Measurements from ENCODE around the gene GTPBP6. TPM values are rescaled to one million over a fixed set of nuclear protein-coding genes. Genes with fewer than 3 reads are reported as not detected.
"Not testable (repeated sequence)": the region's sequence is repeated elsewhere in the genome, so short reads cannot be mapped to it uniquely, and the experiment has no call there.

The GTPBP6 gene
- total RNA-seq, 1 donor from 2014 or later, result 51.9 TPM

DNA sequence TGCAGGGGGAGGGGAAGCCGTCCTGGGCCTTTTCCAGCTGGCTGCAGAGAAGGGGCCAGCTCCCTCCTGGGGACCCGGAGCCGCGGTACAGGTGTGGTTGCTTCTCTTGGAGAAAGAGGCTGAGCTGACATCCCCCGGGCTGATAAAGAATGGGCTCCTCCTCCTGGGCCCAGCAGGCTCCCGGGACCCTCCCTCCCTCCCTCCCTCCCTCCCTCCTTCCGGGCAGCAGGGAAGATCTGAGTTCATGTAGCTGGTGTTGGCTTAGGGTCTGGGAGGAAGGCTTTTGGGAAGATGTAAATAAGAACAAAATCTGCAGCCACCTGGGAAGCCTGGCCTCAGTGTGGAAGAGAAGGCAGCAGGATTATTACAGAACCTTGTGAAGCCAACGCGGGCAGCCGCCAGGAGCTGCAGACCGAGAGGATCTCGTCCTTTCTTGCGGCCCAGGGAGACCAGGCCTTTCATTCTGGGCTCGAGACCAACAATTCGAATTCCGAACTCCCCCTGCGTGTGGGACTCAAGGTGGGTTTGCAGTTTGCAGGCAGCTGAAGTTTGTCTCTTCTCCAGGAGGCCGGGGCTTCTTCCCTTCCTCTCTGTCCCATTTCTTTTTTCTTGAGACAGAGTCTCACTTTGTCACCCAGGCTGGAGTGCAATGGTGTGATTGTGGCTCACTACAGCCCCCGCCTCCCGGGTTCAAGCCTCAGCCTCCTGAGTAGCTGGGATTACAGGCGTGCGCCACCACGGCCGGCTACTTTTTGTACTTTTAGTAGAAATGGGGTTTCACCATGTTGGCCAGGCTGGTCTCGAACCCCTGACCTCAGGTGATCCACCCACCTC lies 37.2 kb downstream of the GTPBP6 start, which contains the start of gene PLCXD1:
TSS of gene PLCXD1 (plus strand) at position 216 of the 834 bp plus-strand sequence. CDS start 2,807 bp downstream, outside the sequence.
- intact Hi-C loops (cut with micrococcal nuclease), result no loop called here
- DNase-seq (peak; percentile 43), ATAC-seq (peak; percentile 14)

DNA sequence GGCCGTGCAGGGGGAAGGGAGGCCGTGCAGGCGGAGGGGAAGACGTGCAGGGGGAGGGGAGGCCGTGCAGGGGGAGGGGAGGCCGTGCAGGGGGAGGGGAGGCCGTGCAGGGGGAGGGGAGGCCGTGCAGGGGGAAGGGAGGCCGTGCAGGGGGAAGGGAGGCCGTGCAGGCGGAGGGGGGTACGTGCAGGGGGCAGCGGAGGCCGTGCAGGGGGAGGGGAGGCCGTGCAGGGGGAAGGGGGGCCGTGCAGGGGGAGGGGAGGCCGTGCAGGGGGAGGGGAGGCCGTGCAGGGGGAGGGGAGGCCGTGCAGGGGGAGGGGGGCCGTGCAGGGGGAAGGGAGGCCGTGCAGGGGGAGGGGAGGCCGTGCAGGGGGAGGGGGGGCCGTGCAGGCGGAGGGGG lies 37.9 kb downstream of the GTPBP6 start:
- intact Hi-C loops (cut with micrococcal nuclease); DNase-seq; ATAC-seq: not testable (repeated sequence)

DNA sequence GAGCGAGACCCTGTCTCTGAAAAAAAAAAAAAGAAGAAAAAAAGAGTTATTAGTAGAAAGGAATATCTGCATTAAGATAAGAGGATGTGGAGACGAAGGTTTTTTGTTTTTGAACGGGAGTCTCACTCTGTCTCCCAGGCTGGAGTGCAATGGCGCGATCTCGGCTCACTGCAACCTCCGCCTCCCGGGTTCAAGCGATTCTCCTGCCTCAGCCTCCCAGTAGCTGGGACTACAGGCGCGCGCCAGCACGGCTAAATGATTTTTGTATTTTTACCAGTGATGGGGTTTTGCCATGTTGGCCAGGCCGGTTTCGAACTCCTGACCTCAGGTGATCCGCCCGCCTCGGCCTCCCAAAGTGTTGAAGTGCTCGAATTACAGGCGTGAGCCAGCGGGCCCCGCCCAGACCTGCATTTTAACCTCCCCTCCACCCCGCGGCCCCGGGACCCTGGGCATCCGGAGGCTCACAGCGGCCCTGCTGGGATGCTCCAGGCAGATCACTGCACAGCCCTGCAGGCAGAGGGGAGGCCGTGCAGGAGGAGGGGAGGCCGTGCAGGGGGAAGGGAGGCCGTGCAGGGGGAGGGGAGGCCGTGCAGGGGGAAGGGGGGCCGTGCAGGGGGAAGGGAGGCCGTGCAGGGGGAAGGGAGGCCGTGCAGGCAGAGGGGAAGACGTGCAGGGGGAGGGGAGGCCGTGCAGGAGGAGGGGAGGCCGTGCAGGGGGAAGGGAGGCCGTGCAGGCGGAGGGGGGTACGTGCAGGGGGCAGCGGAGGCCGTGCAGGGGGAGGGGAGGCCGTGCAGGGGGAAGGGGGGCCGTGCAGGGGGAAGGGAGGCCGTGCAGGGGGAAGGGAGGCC lies 38.6 kb downstream of the GTPBP6 start:
- intact Hi-C loops (cut with micrococcal nuclease); ATAC-seq: not testable (repeated sequence)
- peak; percentile 22 for DNase-seq

DNA sequence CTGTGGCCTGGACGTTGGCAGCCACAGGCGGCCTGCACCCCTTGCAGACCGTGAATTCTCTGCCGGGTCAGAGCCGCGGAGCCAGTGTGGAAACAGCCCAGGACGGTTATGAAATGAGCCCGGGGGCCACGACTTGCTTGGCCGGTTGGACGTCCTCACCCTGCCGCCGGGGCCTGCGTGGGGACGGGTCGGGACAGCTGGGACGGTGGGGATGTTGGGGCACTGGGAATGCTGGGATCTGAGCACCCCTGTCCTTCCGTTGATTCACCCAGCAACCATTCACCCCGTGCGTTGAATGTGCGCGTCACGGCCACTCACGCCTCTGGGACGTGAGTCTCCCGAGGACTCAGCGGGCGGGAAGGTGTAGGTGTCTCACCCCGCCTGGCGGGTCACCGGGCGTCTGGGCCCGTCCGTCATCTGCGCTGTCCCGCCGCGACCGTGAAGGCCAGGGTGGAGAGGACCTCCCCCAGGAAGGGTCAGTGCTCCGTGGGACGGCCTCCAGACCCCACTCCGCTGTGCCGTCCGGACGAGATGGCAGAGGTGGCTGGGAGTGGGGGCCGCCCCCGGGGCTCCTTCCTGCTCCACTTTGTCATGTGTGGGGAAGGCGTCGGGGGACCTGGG lies 41.9 kb downstream of the GTPBP6 start:
- ATAC-seq (peak; percentile 46), DNase-seq (peak; percentile 43)
- intact Hi-C loops (cut with micrococcal nuclease), result no loop called here

DNA sequence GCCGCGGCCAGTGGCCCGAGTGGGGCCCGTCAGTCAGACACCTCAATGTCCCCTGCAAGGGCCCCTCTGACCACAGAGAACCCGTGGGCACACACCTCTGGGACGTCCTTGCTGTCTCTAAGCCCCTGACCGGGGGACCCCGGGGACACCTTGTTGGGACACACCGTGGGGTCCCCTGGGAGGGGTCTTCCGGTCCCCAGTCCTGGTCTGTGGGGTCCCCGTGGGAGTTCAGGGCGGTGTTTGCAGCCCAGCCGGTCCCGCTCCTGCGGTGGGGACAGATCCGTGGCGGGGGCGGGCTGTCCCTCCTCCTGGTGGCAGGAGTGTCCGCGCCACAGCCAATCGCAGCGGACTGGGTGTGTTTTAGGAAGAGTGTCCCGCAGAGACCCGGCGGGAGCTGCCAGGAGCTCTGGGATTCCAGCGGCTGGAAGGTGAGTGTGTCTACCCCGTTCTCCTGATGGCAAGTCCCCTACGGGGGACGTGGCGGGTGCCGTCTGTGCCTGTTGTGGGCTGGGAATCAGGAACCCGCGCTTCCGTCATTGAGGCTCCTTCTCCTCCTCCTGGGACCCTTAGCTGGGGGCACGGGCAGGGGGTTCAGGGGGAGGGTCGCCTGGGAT lies 42.5 kb downstream of the GTPBP6 start:
- peak; percentile 91 for DNase-seq
- intact Hi-C loops (cut with micrococcal nuclease), result no loop called here
- ATAC-seq, result peak; percentile 99

DNA sequence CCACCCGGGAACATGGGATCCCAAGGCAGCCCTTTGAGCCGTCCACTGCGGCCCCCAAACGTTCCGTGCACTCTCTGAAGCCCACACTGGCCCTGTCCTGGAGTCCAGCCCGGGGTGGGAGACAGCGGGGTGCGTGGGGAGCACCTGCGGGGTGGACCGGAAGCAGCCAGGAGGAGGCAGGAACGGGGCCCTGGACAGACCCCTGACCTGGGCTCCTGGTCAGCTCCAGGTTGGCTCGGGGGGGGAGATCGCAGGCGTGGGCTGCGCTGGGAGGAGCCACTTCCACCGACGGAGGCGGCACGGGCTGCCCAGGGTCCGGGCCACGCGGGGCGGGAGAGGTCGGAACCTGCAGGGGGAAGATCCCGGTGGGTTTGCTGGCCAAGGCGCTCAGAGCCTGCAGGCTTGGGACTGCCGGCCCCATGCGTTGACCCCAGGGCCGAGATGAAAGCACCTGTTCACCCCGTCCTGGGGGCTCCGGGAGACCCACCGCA lies 43.1 kb downstream of the GTPBP6 start:
- DNase-seq (peak; percentile 32), ATAC-seq (peak; percentile 22)
- intact Hi-C loops (cut with micrococcal nuclease), result no loop called here

DNA sequence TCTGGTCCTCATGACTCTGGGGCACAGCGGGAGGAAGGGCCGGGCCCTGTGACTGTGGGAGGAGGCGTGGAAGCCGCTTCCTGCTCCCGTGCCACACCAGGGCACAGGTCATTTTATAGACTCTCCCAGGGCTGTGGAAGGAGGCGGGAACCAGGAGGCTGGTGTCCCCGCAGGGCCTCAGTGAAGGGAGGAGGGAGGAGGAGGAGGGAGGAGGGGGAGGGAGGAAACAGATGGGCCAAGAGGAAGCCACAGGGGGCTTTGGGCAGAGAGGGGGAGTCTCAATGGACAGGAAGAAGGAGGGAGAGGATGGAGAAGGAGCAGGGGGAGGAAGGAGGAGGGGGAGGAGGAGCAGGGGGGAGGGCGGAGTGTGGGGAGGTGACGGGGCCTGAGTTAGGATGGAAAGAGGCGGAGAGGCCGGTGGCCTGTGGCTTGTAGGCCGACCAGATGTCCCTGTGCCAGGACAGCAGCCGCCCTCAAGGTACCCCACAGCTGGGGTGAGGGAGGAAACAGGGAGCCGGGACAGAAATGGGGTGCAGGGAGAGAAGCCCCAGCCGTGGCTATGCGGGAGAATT lies 43.6 kb downstream of the GTPBP6 start:
- DNase-seq, result peak; percentile 46
- ATAC-seq, result peak; percentile 26
- intact Hi-C loops (cut with micrococcal nuclease), result no loop called here

DNA sequence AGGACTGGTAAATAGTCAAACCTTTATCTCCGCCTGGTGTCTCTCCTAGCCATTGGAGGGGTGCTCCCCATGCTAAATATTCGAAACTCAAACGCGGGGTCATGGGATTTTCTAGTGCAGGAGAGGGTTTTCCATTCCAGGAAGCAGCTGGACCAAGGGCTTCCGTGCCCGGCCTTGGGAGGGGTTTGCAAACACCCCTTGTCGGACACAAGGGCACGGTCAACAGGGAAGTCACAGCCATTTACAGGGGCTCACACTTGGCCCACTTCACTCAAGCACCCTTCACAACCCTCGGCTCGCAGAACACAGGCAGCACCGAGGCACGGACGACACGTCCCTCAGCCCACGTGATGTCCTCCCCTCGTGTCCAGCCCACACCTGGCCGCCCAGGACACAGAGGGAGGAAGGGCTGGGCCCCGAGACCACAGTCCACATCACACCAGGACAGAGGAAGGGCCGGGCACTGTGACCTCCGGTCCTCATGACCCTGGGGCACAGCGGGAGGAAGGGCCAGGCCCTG lies 47.7 kb downstream of the GTPBP6 start:
- ATAC-seq (no peak), DNase-seq (peak; percentile 30)
- intact Hi-C loops (cut with micrococcal nuclease), result no loop called here

DNA sequence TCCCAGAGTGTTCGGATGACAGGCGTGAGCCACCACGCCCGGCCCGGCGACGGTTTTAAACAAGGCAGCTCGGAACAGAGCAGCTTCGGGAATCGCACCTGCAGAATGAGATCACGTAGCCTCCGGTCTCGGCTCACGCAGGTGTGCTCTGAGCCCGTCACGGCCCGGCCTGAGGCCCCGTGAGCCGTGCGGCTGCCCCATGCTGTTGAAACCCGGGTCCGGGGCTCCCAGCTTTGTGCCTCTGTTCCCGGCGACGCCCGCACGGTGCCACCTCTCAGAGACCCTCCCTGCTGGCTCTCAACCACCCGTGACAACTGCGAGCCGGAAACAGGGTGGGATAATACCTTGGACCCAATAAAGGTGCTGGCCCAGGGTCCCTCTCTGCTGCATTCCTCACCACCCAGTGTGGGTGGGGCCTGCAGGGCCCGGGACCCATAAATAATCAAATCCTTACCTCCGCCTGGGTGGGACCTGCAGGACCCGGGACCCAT lies 50.8 kb downstream of the GTPBP6 start:
- intact Hi-C loops (cut with micrococcal nuclease), result no loop called here
- DNase-seq (peak; percentile 30), ATAC-seq (no peak)

DNA sequence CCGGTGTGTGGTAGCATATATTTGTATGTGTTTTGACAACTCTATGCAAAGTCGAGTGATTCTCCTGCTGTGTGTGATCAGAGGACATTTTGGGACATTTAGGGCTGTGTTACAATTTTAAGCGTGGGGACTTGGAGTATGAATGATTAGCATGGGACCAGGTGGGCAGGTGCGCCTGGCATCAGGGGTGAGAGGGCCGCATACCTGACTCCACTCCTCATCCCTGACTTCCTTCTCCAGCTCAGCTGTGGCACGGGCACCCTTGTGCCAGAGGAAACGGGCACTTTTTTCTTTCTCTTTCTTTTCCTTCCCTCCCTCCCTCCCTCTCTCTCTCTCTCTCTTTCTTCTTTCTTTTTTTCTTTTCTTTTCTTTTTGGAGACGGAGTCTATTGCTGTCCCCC lies 53.1 kb downstream of the GTPBP6 start:
- DNase-seq, result no peak
- intact Hi-C loops (cut with micrococcal nuclease), result no loop called here
- ATAC-seq, result no peak

DNA sequence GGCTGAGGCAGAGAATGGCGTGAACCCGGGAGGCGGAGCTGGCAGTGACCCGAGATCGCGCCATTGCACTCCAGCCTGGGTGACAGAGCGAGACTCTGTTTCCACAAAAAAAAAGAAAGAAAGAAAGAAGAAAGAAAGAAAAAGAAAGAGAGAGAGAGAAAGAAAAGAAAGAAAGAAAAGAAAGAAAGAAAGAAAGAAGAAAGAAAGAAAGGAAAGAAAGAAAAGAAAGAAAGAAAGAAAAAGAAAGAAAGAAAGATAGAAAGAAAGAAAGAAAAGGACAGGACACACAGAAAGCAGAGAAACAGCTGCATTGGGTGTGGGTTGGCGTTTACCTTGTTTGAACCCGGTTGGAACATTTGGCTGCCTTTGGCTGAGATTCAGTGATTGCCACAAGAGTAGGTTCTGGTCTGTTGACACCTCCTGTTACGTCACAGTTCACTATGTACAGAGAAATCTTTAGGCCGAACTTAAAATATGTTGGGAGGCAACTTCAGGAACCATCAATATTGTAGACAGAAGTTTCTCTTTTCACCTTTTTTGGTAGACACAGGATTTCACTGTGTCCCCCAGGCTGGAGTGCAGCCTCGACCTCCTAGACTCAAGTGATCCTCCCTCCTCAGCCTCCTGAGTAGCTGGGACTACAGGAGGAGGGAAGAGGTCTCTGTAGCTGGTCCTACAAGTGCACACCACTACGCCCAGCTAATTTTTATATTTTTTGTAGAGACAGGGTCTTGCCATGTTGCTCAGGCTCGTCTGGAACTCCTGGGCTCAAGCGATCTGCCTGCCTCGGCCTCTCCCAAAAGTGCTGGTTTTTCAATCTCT lies 53.8 kb downstream of the GTPBP6 start:
- DNase-seq, result no peak
- no peak for ATAC-seq
- intact Hi-C loops (cut with micrococcal nuclease), result no loop called here

DNA sequence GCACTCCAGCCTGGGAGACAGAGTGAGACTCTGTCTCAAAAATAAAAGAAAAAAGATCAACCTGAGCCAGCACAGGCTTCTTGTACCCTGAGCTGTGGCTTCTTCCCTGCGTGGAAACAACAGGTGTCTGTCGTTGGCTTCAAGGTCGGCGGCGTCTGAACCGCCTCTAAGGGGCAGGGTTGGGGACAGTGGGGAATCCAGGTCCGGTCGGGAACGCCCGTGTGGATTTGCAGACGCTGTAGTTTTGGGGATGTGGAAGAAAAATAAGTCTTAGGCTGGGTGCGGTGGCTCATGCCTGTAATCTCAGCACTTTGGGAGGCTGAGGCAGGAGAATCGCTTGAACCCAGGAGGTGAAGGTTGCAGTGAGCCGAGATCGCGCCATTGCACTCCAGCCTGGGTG lies 54.6 kb downstream of the GTPBP6 start:
- intact Hi-C loops (cut with micrococcal nuclease); DNase-seq; ATAC-seq: not testable (repeated sequence)

DNA sequence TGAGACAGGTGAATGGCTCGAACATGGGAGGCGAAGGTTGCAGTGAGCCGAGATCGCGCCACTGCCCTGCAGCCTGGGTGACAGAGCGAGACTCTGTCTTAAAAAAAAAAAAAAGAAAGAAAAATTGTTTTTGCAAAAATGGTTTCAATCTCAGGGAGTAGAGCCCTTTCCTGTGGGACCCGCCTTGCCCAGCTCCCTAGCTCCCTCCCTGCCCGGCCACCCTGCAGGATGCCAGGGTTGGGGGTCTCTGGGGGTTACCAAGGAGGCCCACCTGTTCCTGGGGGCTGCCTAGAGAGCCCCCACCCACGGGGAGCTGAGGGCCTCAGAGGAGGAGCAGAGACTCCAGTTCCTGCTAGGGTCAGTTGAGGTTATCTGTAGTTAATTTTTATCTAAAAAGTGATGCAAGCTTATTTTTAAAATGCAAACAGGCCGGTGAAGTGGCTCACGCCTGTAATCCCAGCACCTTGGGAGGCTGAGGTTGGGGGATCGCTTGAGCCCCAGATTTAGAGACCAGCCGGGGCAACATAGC lies 56.2 kb downstream of the GTPBP6 start:
- intact Hi-C loops (cut with micrococcal nuclease), result no loop called here
- no peak for ATAC-seq
- no peak for DNase-seq

DNA sequence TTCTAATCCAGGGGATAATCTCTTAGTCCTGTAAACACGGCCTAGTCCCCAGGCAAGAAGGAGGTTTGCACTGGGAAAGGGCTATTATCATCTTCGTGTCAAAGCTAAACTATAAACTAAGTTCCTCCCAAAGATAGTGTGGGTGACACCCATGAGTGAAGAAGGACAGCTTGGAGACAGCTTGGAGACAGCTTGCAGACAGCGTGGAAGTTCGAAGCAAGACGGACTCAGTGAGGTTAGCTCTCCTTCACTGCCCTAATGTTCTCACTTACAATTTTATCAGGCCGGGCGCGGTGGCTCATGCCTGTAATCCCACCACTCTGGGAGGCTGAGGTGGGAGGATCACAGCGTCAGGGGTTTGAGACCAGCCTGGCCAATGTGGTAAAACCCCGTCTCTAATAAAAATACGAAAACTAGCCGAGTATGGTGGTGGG lies 56.7 kb downstream of the GTPBP6 start:
- peak; percentile 38 for ATAC-seq
- DNase-seq, result no peak
- intact Hi-C loops (cut with micrococcal nuclease), result no loop called here

DNA sequence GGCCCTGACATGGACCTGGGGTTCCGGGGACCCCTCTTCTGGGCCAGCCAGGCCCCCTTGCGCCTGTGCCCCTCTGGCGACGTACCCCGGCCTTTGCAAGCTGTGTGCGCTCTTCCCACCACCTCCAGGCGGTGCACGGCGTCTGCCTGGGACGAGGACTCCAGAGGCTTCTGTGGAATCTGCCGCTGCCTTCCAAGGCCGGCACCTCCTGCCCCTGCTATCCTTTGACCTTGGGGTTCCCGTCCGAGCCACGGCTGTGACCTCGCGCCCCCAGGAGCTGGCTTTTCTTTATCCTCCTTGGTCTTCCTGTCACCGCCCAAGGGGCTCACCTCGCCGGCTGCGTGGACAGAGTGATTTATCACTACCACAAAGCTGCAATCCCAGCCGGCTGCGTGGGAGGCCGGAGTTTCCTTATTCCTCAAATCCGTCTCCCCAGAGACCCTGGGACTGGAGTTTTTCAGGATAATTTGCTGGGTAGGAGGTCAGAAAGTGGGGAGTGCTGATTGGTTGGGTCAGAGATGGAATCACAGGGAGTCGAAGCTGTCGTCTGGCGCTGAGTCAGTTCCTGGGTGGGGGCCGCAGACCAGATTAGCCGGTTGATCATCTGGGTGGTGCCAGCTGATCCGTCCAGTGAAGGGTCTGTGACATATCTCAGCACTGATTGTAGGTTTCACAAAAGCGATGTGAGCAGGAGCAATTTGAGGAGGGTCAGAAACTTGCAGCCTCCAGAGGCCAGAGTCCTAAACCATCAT lies 57.3 kb downstream of the GTPBP6 start:
- intact Hi-C loops (cut with micrococcal nuclease), result no loop called here
- DNase-seq (peak; percentile 50), ATAC-seq (peak; percentile 54)

DNA sequence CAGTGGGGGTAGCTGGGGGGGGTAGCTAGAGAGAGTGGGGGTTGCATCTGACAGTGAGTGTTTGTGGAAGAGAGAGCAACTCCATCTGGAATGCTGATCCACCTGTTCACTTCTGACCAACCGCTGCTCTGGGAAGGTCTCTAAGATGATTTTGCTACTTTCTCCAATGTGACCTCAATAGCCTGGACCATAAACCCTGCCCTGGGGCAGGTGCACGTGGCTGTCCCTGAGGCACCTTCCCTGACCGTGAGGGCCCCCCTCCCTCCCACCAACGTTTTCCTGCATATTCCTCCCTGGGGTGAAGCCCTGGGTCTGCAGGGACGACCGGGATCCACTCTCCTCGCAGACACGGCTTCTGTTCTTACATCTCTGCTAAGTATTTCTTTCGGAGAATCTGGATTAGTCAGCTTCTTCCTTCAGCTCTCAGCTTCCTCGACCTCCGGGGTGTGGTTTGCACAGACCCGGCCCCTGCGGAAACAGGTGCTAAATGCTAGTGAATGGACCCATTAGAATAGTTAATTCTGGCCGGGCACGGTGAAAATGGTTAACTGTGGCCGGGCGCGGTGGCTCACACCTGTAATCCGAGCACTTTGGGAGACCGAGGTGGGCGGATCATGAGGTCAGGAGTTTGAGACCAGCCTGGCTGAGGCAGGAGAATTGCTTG lies 58.8 kb downstream of the GTPBP6 start:
- DNase-seq, result no peak
- intact Hi-C loops (cut with micrococcal nuclease), result no loop called here

More for the DNA sequence above, 58.8 kb downstream of the GTPBP6 start:
- no peak for ATAC-seq
